DND-41 (cell line): ENCODE measurements around the gene MYO1E.

Experiments used
- ATAC-seq: fragments of 200-7000 bp; cut with Tn5 transposase; 3 replicates; pipeline ENCODE4 v1.9.1; 2021; ENCODE audit warnings: low read depth; ENCODE audit not compliant: insufficient read depth
- DNase-seq: peaks from one replicate; pipeline ENCODE4 v3.0.0-alpha.2; 2020
- H2AFZ ChIP-seq: 2 replicates; pipeline ENCODE4 v1.6.0; 2012; ENCODE audit warnings: low read depth, low read length
- H3K27ac ChIP-seq: 2 replicates; pipeline ENCODE4 v1.5.1; 2012; ENCODE audit warnings: low read length, inconsistent platforms
- H3K27me3 ChIP-seq: fragments of 200-600 bp; sonication (generic); 2 replicates; pipeline ENCODE4 v1.6.0; 2012; ENCODE audit warnings: low read length, mild to moderate bottlenecking, inconsistent platforms; ENCODE audit not compliant: insufficient read depth, poor library complexity
- H3K36me3 ChIP-seq: 2 replicates; pipeline ENCODE4 v1.5.1; 2012; ENCODE audit warnings: low read length, inconsistent platforms; ENCODE audit not compliant: insufficient read depth
- H3K4me1 ChIP-seq: 2 replicates; pipeline ENCODE4 v1.5.1; 2012; ENCODE audit warnings: mild to moderate bottlenecking, low read length; ENCODE audit not compliant: insufficient read depth
- H3K4me2 ChIP-seq: 2 replicates; pipeline ENCODE4 v1.6.0; 2012; ENCODE audit warnings: mild to moderate bottlenecking, moderate library complexity, low read length, inconsistent platforms; ENCODE audit not compliant: insufficient read depth
- H3K4me3 ChIP-seq, 2 experiments: fragments of 200-600 bp in 1 of 2; shearing (Covaris generic) in 1 of 2; 2 replicates each; pipeline ENCODE4 v1.5.1; 2012 to 2016; ENCODE audit warnings: inconsistent platforms in 2 of 2, low read length in 2 of 2, mild to moderate bottlenecking in 2 of 2, low read depth in 1 of 2, moderate library complexity in 1 of 2
- H3K79me2 ChIP-seq: 2 replicates; pipeline ENCODE4 v1.6.0; 2012; ENCODE audit warnings: low read length, inconsistent platforms; ENCODE audit not compliant: insufficient read depth
- H3K9ac ChIP-seq: 2 replicates; pipeline ENCODE4 v1.6.0; 2012; ENCODE audit warnings: low read depth, mild to moderate bottlenecking, inconsistent platforms, low read length, moderate library complexity
- H3K9me3 ChIP-seq: 2 replicates; pipeline ENCODE4 v1.5.1; 2012; ENCODE audit warnings: low read length, moderate library complexity, mild to moderate bottlenecking, inconsistent platforms; ENCODE audit not compliant: insufficient read depth, severe bottlenecking
- H4K20me1 ChIP-seq: 2 replicates; pipeline ENCODE4 v1.6.0; 2012; ENCODE audit warnings: low read length; ENCODE audit not compliant: insufficient read depth
- EZH2 ChIP-seq: IDR thresholded peaks from 3 replicates; pipeline ENCODE4 v1.6.1; 2012; ENCODE audit warnings: borderline replicate concordance, low read depth, mild to moderate bottlenecking, moderate library complexity, low read length, inconsistent platforms; ENCODE audit not compliant: severe bottlenecking
- TF ChIP-seq, protein P1 (sequence below): IDR thresholded peaks from 2 replicates; pipeline ENCODE4 v1.5.1; 2012; ENCODE audit warnings: borderline replicate concordance, low read length, moderate library complexity, mild to moderate bottlenecking; ENCODE audit not compliant: poor library complexity, severe bottlenecking; ENCODE audit errors: extremely low read depth

The MYO1E gene

DNA sequence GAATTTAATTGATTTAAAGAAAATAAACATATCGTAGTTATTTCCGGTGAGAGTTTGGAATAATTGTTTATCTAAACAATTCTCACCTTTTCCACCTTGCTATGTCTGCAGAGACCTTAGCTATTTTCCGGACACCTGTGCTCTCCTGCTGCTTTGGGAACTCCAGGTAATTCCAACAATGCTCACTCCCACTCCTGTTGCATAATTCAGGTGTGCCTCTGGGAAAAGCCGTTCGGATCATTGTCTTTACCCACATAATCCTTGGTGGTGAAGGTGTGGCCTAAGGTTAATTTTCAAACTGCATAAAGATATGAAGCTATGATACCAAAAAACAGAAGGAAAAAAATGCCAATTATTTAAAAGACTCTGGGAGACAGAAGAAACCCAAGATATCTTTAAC lies 106.6 kb downstream of the MYO1E start:
- Histone ChIP-seq H3K27me3 (no peaks in the 10 kb centered on the region), H3K9ac (no peak overlapping the region), H2AFZ (no peak overlapping the region), H4K20me1 (no peaks in the 10 kb centered on the region), H3K9me3 (no peaks in the 10 kb centered on the region), H3K4me2 (no peak overlapping the region), H3K4me1 (no peaks in the 10 kb centered on the region), H3K27ac (no peak overlapping the region), H3K36me3 (no peaks in the 10 kb centered on the region), H3K4me3 (no peak overlapping the region), H3K79me2 (no peaks in the 10 kb centered on the region)
- DNase-seq (no peak), ATAC-seq (no peak)
- TF ChIP-seq, protein P1, sequence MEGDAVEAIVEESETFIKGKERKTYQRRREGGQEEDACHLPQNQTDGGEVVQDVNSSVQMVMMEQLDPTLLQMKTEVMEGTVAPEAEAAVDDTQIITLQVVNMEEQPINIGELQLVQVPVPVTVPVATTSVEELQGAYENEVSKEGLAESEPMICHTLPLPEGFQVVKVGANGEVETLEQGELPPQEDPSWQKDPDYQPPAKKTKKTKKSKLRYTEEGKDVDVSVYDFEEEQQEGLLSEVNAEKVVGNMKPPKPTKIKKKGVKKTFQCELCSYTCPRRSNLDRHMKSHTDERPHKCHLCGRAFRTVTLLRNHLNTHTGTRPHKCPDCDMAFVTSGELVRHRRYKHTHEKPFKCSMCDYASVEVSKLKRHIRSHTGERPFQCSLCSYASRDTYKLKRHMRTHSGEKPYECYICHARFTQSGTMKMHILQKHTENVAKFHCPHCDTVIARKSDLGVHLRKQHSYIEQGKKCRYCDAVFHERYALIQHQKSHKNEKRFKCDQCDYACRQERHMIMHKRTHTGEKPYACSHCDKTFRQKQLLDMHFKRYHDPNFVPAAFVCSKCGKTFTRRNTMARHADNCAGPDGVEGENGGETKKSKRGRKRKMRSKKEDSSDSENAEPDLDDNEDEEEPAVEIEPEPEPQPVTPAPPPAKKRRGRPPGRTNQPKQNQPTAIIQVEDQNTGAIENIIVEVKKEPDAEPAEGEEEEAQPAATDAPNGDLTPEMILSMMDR = no peak
- no peak for TF ChIP-seq EZH2

DNA sequence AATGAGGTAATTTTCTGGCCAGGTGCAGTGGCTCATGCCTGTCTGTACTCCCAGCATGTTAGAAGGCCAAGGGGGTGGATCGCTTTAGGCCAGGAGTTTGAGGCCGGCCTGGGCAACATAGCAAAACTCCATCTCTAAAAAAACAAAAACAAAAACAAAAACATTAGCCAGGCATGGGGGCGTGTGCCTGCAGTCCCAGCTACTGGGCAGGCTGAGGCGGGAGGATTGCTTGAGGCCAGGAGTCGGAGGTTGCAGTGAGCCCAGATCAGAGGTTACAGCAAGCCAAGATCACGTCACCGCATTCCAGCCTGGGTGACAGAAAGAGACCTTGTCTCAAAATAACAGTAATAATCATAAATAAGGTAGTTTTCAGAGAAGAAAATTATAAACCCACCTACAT lies 110.4 kb downstream of the MYO1E start:
- DNase-seq (no peak), ATAC-seq (no peak)
- H3K27ac ChIP-seq = no peak overlapping the region
- no peaks in the 10 kb centered on the region for H3K27me3 ChIP-seq
- no peak overlapping the region for H3K9ac ChIP-seq
- no peaks in the 10 kb centered on the region for H3K4me1 ChIP-seq
- no peak for TF ChIP-seq EZH2
- H3K4me2 ChIP-seq = no peak overlapping the region
- no peaks in the 10 kb centered on the region for H3K36me3 ChIP-seq
- H4K20me1 ChIP-seq = no peaks in the 10 kb centered on the region
- H2AFZ ChIP-seq = no peak overlapping the region
- no peak overlapping the region for H3K4me3 ChIP-seq
- no peaks in the 10 kb centered on the region for H3K9me3 ChIP-seq
- no peaks in the 10 kb centered on the region for H3K79me2 ChIP-seq

DNA sequence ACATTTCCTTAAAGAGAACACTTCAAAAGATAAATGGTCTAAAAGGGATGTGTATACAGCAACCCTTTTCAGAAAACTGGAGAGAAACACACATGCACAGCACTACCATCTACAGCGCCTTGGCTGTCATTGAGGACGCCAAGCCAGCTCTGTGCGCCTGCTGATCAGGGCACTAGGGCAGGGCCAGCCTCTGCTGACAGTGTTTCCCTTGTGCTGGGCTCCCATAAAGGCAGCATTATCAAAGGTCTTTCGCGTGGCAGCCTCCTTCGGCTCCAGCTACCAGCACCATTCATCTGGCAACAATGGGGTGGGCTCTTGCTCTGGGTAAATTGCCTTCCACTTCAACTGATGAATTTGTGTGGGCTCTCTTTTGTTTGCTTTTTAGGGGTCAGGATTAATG lies 112.6 kb downstream of the MYO1E start:
- ATAC-seq = no peak
- H3K36me3 ChIP-seq = no peaks in the 10 kb centered on the region
- H3K9ac ChIP-seq = no peak overlapping the region
- no peaks in the 10 kb centered on the region for H3K79me2 ChIP-seq
- no peaks in the 10 kb centered on the region for H4K20me1 ChIP-seq
- H3K27me3 ChIP-seq = no peaks in the 10 kb centered on the region
- H3K4me3 ChIP-seq = no peak overlapping the region
- no peaks in the 10 kb centered on the region for H3K9me3 ChIP-seq
- no peak overlapping the region for H3K27ac ChIP-seq
- no peak overlapping the region for H3K4me2 ChIP-seq
- DNase-seq = no peak
- H2AFZ ChIP-seq = no peak overlapping the region
- no peaks in the 10 kb centered on the region for H3K4me1 ChIP-seq
- TF ChIP-seq, protein P1 = no peak
- no peak for TF ChIP-seq EZH2

DNA sequence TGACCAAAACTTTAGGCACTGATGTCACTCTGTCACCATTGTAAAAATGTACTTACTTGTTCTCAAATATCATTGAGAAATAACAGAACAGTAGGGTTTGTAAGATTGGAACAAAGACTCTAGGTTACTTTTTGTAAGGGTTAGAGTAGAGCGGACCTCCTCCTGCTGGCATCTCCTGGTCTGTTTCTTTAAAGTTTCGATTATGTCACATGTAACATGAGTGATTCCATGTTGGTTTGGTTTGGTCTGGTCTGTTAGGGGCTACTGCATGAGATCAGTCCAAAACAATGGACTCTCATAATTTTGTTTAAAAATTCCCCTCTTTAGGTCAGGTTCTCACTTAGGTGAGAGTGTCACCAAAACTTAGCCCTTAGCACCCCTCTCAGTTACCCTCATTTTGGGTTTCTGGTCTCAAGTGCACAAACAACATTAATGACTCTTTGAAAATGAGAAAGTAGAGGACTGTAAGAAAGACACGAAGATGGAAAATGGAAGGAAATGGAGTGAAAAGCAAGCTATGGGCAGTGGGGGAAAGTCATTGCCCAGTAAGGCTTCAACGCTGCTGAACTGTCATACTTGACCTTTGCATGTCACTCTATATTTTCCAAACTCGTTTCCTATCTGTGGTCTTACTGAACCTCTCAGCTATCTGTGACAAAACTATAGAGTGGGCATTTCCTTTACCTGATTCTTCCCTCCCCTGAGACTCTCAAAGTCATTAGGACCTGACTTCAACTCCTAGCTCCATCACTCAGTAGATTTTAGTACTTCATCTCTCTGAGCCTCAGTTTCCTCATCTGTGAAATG lies 113.3 kb downstream of the MYO1E start:
- TF ChIP-seq EZH2 = no peak
- TF ChIP-seq, protein P1 = no peak
- no peaks in the 10 kb centered on the region for H3K79me2 ChIP-seq
- no peaks in the 10 kb centered on the region for H3K4me1 ChIP-seq
- H3K9ac ChIP-seq = no peak overlapping the region
- H3K4me2 ChIP-seq = no peak overlapping the region
- no peaks in the 10 kb centered on the region for H3K9me3 ChIP-seq
- H3K36me3 ChIP-seq = no peaks in the 10 kb centered on the region
- DNase-seq (no peak), ATAC-seq (no peak)
- H3K27ac ChIP-seq = no peak overlapping the region
- H3K27me3 ChIP-seq = no peaks in the 10 kb centered on the region
- no peak overlapping the region for H2AFZ ChIP-seq
- H4K20me1 ChIP-seq = no peaks in the 10 kb centered on the region
- no peak overlapping the region for H3K4me3 ChIP-seq
